Spleen (tissue), 11 donors: Measurements from ENCODE around the gene GABRG3. TPM values are rescaled to one million over a fixed set of nuclear protein-coding genes. Genes with fewer than 3 reads are reported as not detected.

Experiments
- DNase-seq: peaks from one replicate; pipeline ENCODE4 v3.0.0-alpha.2; 2020
- H3K27ac ChIP-seq, 8 donors: fragments of 200-600 bp; sonication (generic) in 7 of 8; 1 replicate in 4 of 8; 2 replicates in 4 of 8; pipeline versions ENCODE4 v1.5.0 to v1.8.0; 2016 to 2021; ENCODE audit warnings: inconsistent platforms in 4 of 8, mild to moderate bottlenecking in 4 of 8, moderate library complexity in 1 of 8
- H3K27me3 ChIP-seq, 7 donors: fragments of 200-600 bp; sonication (generic) in 6 of 7; replicated peaks in 1 of 7; 1 replicate in 4 of 7; 2 replicates in 3 of 7; pipeline versions ENCODE4 v1.5.0 to v1.8.0; 2016 to 2021; ENCODE audit warnings: inconsistent platforms in 3 of 7, mild to moderate bottlenecking in 1 of 7
- H3K36me3 ChIP-seq, 6 donors: fragments of 200-600 bp; sonication (generic) in 5 of 6; 1 replicate in 4 of 6; 2 replicates in 2 of 6; pipeline versions ENCODE4 v1.5.0 to v1.8.0; 2016 to 2021; ENCODE audit warnings: inconsistent platforms in 2 of 6
- H3K4me1 ChIP-seq, 6 donors: fragments of 200-600 bp; sonication (generic) in 5 of 6; 1 replicate in 3 of 6; 2 replicates in 3 of 6; pipeline versions ENCODE4 v1.5.0 to v1.8.0; 2016 to 2021; ENCODE audit warnings: inconsistent platforms in 3 of 6
- H3K4me3 ChIP-seq, 8 donors: fragments of 200-600 bp; sonication (generic) in 7 of 8; 1 replicate in 4 of 8; 2 replicates in 4 of 8; pipeline versions ENCODE4 v1.5.0 to v1.8.0; 2016 to 2021; ENCODE audit warnings: inconsistent platforms in 4 of 8, mild to moderate bottlenecking in 4 of 8, moderate library complexity in 2 of 8
- H3K9me3 ChIP-seq, 8 donors: fragments of 200-600 bp; sonication (generic) in 7 of 8; 1 replicate in 4 of 8; 2 replicates in 4 of 8; pipeline versions ENCODE4 v1.5.0 to v1.8.0; 2016 to 2021; ENCODE audit warnings: inconsistent platforms in 4 of 8
- POLR2A ChIP-seq, 3 donors: fragments of 450-650 bp; IDR thresholded peaks; one replicate each; pipeline ENCODE4 v1.5.1; 2017; ENCODE audit warnings: antibody characterized with exemption in 3 of 3, mild to moderate bottlenecking in 1 of 3
- POLR2AphosphoS5 ChIP-seq, 3 donors: sonication (generic); formaldehyde crosslinking; IDR thresholded peaks; one replicate each; pipeline ENCODE4 v1.5.1; 2017; ENCODE audit warnings: antibody characterized with exemption in 3 of 3
- WGBS, 5 donors: extraction: QIAGEN DNeasy Blood & Tissue Kit in 3 of 5; methylation state at CpG; one replicate each; pipeline versions ENCODE4 v1.1.5 to v1.1.7; 2013 to 2018; 5-methylcytosine and 5-hydroxymethylcytosine counted together
- intact Hi-C: fragments of 100-400 bp; cut with DNase I; formaldehyde crosslinking; loops from one replicate; pipeline ENCODE4 v1.15.0; 2023; ENCODE audit warnings: low total_unique reads
- polyA plus RNA-seq, 3 donors: library from polyadenylated mRNA; stranded (reverse); fragments of 200-250 nt; gene quantifications; one replicate each; pipeline ENCODE4 v1.2.1, GENCODE V29; 2013
- total RNA-seq, 7 donors: library from RNA; depleted of rRNA in 3 of 7; stranded (reverse); fragments of >200 nt in 3 of 7; fragmentation: NEBNext Ultra II Directional in 4 of 7; extraction: Animal tissue kit (Norgen Biotek cat#: 25700) in 4 of 7; gene quantifications; one replicate each; pipeline versions ENCODE4 v1.1.0 to v1.2.1, GENCODE V29; 2016 to 2021
- TF ChIP-seq, protein P1 (sequence below), 11 experiments: fragments of 200-600 bp in 7 of 11; fragments of 450-650 bp in 4 of 11; sonication (generic) in 4 of 11; IDR thresholded peaks in 8 of 11; conservative IDR thresholded peaks in 3 of 11; 1 replicate in 7 of 11; 2 replicates in 4 of 11; pipeline versions ENCODE4 v1.4.0 to v1.8.0; 2016 to 2021; ENCODE audit warnings: antibody characterized with exemption in 11 of 11, inconsistent platforms in 4 of 11, mild to moderate bottlenecking in 1 of 11
- donor health status: healthy with polysubstance abuse.
- donor health status: DM: no; HTN: no; CAD: no; lungs with moderate emphysema.
- donor health status: DM: no; HTN: no; CAD: no.
- donor health status: Bipolar disorder and iron deficiency.
- donor health status: healthy.
- donor health status: DM: no; HTN: no; CAD: no.
- donor health status: DM: yes; HTN: yes; CAD: no.

GABRG3 gene
- total and polyA plus RNA-seq, 10 donors = 0.14 to 19.6 (median 1.6) TPM

DNA sequence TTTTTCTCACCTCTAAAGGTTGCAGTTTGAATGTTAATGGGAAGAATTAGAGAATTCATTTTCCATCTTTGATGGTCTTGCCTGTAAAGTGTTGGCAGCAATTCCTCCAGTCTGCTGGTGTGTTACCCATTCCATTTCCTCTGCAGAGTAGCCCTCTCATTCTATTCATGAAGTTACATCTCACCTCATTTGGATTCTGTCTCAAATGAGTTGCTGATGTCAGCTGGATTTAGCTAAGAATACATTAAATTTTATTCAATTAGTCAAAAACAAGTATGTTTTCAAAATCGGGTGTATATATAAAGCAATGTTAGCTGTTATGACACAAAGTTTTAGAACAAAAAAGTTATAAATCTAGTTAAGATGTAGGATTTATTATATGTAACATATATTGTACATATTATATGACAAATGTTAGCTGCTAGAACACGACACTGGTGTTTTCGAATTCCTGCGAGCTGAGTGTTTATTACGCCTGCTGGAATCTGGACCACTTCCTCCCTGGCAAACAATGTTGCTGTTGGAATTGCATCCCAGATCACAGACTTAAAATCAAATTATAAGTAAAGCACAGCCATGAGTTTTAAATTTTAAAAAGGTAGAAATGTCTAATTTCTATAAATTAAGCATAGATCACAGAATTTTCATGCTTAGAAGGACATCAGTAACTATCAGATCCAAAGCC is 611.9 kb downstream of the GABRG3 start:
- 68 to 81% (median 78%) methylated on average over 5 of the region's 5 CpGs for WGBS, 5 donors
- Histone ChIP-seq H3K27me3 (no peaks in the 10 kb centered on the region), H3K4me3 (no peak overlapping the region), H3K4me1 (no peaks in the 10 kb centered on the region), H3K27ac (no peak overlapping the region), H3K36me3 (no peaks in the 10 kb centered on the region), H3K9me3 (peaks cover 0 to 27% (median 1%) of the 10 kb centered on the region in 8 donors)
- TF ChIP-seq POLR2A (IDR thresholded peaks at IDR 0.05) (no peak), POLR2AphosphoS5 (IDR thresholded peaks at IDR 0.05) (no peak)
- TF ChIP-seq, protein P1, sequence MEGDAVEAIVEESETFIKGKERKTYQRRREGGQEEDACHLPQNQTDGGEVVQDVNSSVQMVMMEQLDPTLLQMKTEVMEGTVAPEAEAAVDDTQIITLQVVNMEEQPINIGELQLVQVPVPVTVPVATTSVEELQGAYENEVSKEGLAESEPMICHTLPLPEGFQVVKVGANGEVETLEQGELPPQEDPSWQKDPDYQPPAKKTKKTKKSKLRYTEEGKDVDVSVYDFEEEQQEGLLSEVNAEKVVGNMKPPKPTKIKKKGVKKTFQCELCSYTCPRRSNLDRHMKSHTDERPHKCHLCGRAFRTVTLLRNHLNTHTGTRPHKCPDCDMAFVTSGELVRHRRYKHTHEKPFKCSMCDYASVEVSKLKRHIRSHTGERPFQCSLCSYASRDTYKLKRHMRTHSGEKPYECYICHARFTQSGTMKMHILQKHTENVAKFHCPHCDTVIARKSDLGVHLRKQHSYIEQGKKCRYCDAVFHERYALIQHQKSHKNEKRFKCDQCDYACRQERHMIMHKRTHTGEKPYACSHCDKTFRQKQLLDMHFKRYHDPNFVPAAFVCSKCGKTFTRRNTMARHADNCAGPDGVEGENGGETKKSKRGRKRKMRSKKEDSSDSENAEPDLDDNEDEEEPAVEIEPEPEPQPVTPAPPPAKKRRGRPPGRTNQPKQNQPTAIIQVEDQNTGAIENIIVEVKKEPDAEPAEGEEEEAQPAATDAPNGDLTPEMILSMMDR (IDR thresholded peaks at IDR 0.05 in 8 of 11, conservative IDR thresholded peaks at IDR 0.05 in 3 of 11) = no peak
- intact Hi-C loops = no loop called here
- no peak for DNase-seq

DNA sequence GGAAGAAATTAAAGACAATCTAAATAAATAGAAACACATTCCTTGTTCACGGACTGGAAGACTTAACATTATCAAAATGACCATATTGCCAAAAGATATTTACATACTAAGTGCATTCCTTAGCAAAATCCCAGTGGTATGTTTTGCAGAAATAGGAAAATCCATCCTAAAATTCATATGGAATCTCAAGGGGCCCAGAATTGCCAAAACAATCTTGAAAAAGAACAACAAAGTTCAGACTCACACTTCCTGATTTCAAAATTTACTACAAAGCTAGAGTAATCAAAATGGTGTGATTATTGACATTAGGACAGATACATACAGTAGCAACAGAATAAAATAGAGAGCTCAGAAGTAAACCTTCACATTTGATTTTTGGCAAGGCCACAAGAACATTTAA is 612.7 kb downstream of the GABRG3 start:
- no peaks in the 10 kb centered on the region for H3K27me3 ChIP-seq
- WGBS, 5 donors = 27 to 86% (median 58%) methylated on average over 1 of the region's 1 CpG
- H3K9me3 ChIP-seq = peaks cover 0 to 22% (median 0%) of the 10 kb centered on the region in 8 donors
- DNase-seq = no peak
- TF ChIP-seq, protein P1 (IDR thresholded peaks at IDR 0.05 in 8 of 11, conservative IDR thresholded peaks at IDR 0.05 in 3 of 11) = no peak
- TF ChIP-seq POLR2A (IDR thresholded peaks at IDR 0.05) (no peak), POLR2AphosphoS5 (IDR thresholded peaks at IDR 0.05) (no peak)
- intact Hi-C loops = no loop called here
- H3K36me3 ChIP-seq = no peaks in the 10 kb centered on the region
- H3K27ac ChIP-seq = no peak overlapping the region
- no peaks in the 10 kb centered on the region for H3K4me1 ChIP-seq
- H3K4me3 ChIP-seq = no peak overlapping the region

DNA sequence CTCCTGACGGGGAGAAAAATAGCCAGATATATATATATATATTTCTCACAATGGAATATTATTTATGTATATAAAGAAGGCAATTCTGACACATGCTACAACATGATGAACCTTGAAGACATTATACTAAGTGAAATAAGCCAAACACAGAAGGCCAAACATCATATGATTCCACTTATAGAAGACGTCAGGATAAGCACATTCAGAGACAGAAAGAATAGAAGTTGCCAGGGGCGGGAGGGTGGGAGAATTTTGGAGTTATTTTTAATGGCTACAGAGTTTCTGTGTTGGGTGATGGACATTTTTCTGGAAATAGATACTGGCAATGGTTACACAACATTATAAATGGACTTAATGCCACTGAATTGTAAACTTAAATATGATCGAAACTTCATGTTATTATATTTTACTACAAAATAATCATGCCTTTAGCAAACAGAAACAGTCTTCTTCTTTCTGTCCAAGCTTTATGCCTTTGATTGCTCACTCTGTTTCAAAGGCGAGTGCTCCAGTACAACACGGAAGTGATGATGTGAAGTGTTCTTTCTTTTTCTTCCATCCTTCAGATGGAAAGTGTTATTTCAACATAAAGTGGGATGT is 614.2 kb downstream of the GABRG3 start:
- H3K9me3 ChIP-seq = peaks cover 0 to 7% (median 0%) of the 10 kb centered on the region in 8 donors
- intact Hi-C loops = no loop called here
- no peak overlapping the region for H3K27ac ChIP-seq
- 85 to 90% (median 86%) methylated on average over 6 of the region's 6 CpGs for WGBS, 5 donors
- no peaks in the 10 kb centered on the region for H3K4me1 ChIP-seq
- H3K4me3 ChIP-seq = no peak overlapping the region
- no peaks in the 10 kb centered on the region for H3K36me3 ChIP-seq
- no peak for DNase-seq
- no peaks in the 10 kb centered on the region for H3K27me3 ChIP-seq
- no peak for TF ChIP-seq POLR2A (IDR thresholded peaks at IDR 0.05)
- no peak for TF ChIP-seq POLR2AphosphoS5 (IDR thresholded peaks at IDR 0.05)
- TF ChIP-seq, protein P1 (IDR thresholded peaks at IDR 0.05 in 8 of 11, conservative IDR thresholded peaks at IDR 0.05 in 3 of 11) = no peak

DNA sequence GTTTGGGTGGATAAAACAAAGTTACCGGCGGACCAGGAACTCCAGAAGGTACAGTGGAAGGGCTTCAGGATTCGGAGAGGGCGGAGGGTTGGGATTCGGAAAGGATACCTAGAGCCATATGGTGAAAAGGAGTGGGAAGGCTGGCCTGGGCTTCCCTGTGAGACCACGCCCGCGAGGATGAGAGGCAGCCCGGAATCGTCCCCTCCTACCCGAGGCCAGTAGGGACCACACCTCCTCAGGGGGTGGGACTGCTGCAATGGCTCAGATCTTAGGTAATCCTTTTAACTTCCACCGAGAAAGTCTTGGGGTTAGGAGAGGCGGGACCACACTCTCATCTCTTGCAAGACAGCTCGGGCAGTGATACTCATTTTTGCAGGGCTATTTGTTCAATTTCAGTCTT is 616.8 kb downstream of the GABRG3 start:
- Histone ChIP-seq H3K27me3 (no peaks in the 10 kb centered on the region), H3K4me1 (no peaks in the 10 kb centered on the region), H3K27ac (no peak overlapping the region), H3K9me3 (peaks cover 0 to 7% (median 0%) of the 10 kb centered on the region in 8 donors), H3K4me3 (no peak overlapping the region), H3K36me3 (no peaks in the 10 kb centered on the region)
- intact Hi-C loops = no loop called here
- DNase-seq = no peak
- WGBS, 5 donors = 27 to 38% (median 34%) methylated on average over 14 of the region's 14 CpGs
- no peak for TF ChIP-seq POLR2AphosphoS5 (IDR thresholded peaks at IDR 0.05)
- TF ChIP-seq, protein P1 (IDR thresholded peaks at IDR 0.05 in 8 of 11, conservative IDR thresholded peaks at IDR 0.05 in 3 of 11) = no peak
- no peak for TF ChIP-seq POLR2A (IDR thresholded peaks at IDR 0.05)
